SK-N-SH (cell line): ENCODE data around the gene FZD2.

ENCODE experiments used
- CHD2 ChIP-seq: fragments of 150-350 bp; IDR thresholded peaks from 2 replicates; pipeline ENCODE4 v1.6.1; 2018; ENCODE audit warnings: low read length; ENCODE audit not compliant: partially characterized antibody
- ELF1 ChIP-seq: IDR thresholded peaks from 2 replicates; pipeline ENCODE4 v1.4.0; 2012
- EZH2phosphoT487 ChIP-seq: fragments of 200-600 bp; sonication (generic); IDR thresholded peaks from 2 replicates; pipeline ENCODE4 v1.6.1; 2017; ENCODE audit warnings: low read depth, mixed run types, mild to moderate bottlenecking, antibody characterized with exemption, moderate library complexity, borderline replicate concordance
- FOSL2 ChIP-seq: IDR thresholded peaks from 2 replicates; pipeline ENCODE4 v1.4.0; 2012; ENCODE audit warnings: low read depth, mild to moderate bottlenecking, moderate library complexity, borderline replicate concordance
- FOXJ3 ChIP-seq: sonication (generic); formaldehyde crosslinking; IDR thresholded peaks from 2 replicates; pipeline ENCODE4 v1.5.1; 2020; ENCODE audit warnings: mild to moderate bottlenecking, missing genetic modification reagents
- FOXM1 ChIP-seq: IDR thresholded peaks from 2 replicates; pipeline ENCODE4 v1.4.0; 2012; ENCODE audit warnings: low read depth, mild to moderate bottlenecking
- JUND ChIP-seq: IDR thresholded peaks from 2 replicates; pipeline ENCODE4 v1.4.0; 2012
- MXI1 ChIP-seq: IDR thresholded peaks from 2 replicates; pipeline ENCODE4 v1.6.1; 2012; ENCODE audit warnings: mild to moderate bottlenecking, low read depth, low read length, improper control_type of control experiment
- POLR2AphosphoS5 ChIP-seq: IDR thresholded peaks from 2 replicates; pipeline ENCODE4 v1.6.1; 2012; ENCODE audit warnings: low read depth, low read length
- RXRA ChIP-seq: IDR thresholded peaks from 2 replicates; pipeline ENCODE4 v1.4.0; 2012; ENCODE audit warnings: low read depth, mild to moderate bottlenecking, borderline replicate concordance
- SMC3 ChIP-seq: IDR thresholded peaks from 2 replicates; pipeline ENCODE4 v1.6.1; 2012; ENCODE audit warnings: low read depth, low read length, improper control_type of control experiment
- TF ChIP-seq, protein P1 (sequence below): fragments of 200-600 bp; sonication (generic); IDR thresholded peaks from 2 replicates; pipeline ENCODE4 v1.6.1; 2017; ENCODE audit warnings: antibody characterized with exemption, mild to moderate bottlenecking, moderate library complexity
- TF ChIP-seq, protein P2 (sequence below): IDR thresholded peaks from 2 replicates; pipeline ENCODE4 v1.6.1; 2012; ENCODE audit warnings: mild to moderate bottlenecking, low read depth, low read length, moderate library complexity
- TF ChIP-seq, protein P3 (sequence below): IDR thresholded peaks from 2 replicates; pipeline ENCODE4 v1.4.0; 2012; ENCODE audit warnings: low read depth, borderline replicate concordance

DNA sequence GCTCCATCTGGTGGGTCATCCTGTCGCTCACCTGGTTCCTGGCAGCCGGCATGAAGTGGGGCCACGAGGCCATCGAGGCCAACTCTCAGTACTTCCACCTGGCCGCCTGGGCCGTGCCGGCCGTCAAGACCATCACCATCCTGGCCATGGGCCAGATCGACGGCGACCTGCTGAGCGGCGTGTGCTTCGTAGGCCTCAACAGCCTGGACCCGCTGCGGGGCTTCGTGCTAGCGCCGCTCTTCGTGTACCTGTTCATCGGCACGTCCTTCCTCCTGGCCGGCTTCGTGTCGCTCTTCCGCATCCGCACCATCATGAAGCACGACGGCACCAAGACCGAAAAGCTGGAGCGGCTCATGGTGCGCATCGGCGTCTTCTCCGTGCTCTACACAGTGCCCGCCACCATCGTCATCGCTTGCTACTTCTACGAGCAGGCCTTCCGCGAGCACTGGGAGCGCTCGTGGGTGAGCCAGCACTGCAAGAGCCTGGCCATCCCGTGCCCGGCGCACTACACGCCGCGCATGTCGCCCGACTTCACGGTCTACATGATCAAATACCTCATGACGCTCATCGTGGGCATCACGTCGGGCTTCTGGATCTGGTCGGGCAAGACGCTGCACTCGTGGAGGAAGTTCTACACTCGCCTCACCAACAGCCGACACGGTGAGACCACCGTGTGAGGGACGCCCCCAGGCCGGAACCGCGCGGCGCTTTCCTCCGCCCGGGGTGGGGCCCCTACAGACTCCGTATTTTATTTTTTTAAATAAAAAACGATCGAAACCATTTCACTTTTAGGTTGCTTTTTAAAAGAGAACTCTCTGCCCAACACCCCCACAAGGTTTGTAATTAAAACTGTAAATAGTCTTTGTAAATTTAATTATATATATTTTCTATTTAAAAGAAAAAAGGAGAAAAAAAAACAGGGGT is 1.7 kb downstream of the FZD2 start:
- TF ChIP-seq JUND, result no peak
- TF ChIP-seq, protein P1, sequence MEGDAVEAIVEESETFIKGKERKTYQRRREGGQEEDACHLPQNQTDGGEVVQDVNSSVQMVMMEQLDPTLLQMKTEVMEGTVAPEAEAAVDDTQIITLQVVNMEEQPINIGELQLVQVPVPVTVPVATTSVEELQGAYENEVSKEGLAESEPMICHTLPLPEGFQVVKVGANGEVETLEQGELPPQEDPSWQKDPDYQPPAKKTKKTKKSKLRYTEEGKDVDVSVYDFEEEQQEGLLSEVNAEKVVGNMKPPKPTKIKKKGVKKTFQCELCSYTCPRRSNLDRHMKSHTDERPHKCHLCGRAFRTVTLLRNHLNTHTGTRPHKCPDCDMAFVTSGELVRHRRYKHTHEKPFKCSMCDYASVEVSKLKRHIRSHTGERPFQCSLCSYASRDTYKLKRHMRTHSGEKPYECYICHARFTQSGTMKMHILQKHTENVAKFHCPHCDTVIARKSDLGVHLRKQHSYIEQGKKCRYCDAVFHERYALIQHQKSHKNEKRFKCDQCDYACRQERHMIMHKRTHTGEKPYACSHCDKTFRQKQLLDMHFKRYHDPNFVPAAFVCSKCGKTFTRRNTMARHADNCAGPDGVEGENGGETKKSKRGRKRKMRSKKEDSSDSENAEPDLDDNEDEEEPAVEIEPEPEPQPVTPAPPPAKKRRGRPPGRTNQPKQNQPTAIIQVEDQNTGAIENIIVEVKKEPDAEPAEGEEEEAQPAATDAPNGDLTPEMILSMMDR, result no peak
- TF ChIP-seq, protein P2, sequence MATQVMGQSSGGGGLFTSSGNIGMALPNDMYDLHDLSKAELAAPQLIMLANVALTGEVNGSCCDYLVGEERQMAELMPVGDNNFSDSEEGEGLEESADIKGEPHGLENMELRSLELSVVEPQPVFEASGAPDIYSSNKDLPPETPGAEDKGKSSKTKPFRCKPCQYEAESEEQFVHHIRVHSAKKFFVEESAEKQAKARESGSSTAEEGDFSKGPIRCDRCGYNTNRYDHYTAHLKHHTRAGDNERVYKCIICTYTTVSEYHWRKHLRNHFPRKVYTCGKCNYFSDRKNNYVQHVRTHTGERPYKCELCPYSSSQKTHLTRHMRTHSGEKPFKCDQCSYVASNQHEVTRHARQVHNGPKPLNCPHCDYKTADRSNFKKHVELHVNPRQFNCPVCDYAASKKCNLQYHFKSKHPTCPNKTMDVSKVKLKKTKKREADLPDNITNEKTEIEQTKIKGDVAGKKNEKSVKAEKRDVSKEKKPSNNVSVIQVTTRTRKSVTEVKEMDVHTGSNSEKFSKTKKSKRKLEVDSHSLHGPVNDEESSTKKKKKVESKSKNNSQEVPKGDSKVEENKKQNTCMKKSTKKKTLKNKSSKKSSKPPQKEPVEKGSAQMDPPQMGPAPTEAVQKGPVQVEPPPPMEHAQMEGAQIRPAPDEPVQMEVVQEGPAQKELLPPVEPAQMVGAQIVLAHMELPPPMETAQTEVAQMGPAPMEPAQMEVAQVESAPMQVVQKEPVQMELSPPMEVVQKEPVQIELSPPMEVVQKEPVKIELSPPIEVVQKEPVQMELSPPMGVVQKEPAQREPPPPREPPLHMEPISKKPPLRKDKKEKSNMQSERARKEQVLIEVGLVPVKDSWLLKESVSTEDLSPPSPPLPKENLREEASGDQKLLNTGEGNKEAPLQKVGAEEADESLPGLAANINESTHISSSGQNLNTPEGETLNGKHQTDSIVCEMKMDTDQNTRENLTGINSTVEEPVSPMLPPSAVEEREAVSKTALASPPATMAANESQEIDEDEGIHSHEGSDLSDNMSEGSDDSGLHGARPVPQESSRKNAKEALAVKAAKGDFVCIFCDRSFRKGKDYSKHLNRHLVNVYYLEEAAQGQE, result no peak
- no peak for TF ChIP-seq EZH2phosphoT487
- no peak for TF ChIP-seq FOSL2
- no peak for TF ChIP-seq RXRA
- TF ChIP-seq, protein P3, sequence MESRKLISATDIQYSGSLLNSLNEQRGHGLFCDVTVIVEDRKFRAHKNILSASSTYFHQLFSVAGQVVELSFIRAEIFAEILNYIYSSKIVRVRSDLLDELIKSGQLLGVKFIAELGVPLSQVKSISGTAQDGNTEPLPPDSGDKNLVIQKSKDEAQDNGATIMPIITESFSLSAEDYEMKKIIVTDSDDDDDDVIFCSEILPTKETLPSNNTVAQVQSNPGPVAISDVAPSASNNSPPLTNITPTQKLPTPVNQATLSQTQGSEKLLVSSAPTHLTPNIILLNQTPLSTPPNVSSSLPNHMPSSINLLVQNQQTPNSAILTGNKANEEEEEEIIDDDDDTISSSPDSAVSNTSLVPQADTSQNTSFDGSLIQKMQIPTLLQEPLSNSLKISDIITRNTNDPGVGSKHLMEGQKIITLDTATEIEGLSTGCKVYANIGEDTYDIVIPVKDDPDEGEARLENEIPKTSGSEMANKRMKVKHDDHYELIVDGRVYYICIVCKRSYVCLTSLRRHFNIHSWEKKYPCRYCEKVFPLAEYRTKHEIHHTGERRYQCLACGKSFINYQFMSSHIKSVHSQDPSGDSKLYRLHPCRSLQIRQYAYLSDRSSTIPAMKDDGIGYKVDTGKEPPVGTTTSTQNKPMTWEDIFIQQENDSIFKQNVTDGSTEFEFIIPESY, result no peak
- TF ChIP-seq ELF1, result no peak
- TF ChIP-seq FOXJ3 (CRISPR knock-in tag), result no peak
- no peak for TF ChIP-seq FOXM1
- no peak for TF ChIP-seq SMC3
- no peak for TF ChIP-seq CHD2
- no peak for TF ChIP-seq MXI1
- TF ChIP-seq POLR2AphosphoS5, result no peak
